ENCODE measurements around the gene KLHL7.

DNA sequence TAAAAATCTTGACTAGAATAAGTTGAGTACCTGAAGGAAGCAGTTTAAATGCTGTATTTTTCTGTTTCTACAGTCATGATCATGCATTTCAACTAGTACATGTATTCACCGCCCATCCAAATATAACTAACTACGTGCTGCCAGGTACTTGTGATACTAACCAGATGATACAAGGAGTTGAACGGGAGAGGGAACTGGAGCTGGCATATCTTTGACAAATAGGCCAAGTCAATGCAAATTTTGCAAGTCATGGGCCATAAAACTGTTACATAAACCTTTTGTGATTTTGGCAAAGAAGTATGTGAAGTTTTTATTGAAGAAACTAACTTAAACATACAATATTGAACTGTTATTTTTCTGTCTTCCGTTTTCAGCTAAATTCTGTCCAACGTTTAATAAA, 90.7 kb downstream of the KLHL7 start:
- TF ChIP-seq, protein P1, sequence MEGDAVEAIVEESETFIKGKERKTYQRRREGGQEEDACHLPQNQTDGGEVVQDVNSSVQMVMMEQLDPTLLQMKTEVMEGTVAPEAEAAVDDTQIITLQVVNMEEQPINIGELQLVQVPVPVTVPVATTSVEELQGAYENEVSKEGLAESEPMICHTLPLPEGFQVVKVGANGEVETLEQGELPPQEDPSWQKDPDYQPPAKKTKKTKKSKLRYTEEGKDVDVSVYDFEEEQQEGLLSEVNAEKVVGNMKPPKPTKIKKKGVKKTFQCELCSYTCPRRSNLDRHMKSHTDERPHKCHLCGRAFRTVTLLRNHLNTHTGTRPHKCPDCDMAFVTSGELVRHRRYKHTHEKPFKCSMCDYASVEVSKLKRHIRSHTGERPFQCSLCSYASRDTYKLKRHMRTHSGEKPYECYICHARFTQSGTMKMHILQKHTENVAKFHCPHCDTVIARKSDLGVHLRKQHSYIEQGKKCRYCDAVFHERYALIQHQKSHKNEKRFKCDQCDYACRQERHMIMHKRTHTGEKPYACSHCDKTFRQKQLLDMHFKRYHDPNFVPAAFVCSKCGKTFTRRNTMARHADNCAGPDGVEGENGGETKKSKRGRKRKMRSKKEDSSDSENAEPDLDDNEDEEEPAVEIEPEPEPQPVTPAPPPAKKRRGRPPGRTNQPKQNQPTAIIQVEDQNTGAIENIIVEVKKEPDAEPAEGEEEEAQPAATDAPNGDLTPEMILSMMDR (IDR thresholded peaks at IDR 0.05 in 8 of 11, conservative IDR thresholded peaks at IDR 0.05 in 3 of 11), result no peak
- no peak for TF ChIP-seq POLR2AphosphoS5 (IDR thresholded peaks at IDR 0.05)
